GM12878 (cell line): ENCODE results near the gene CA11. TPM values are rescaled to one million over a fixed set of nuclear protein-coding genes. Genes with fewer than 3 reads are reported as not detected.
A peak's percentile ranks its signal among the peaks of the same experiment; 100 is the strongest.

Experiments used
- ATAC-seq: fragments of 200-7000 bp; cut with Tn5 transposase; 3 replicates; pipeline ENCODE4 v1.9.1; 2020; ENCODE audit warnings: mild to moderate bottlenecking, moderate library complexity
- BruUV-seq: library from RNA; stranded (reverse); fragments of 400-500 nt; replicated peaks from 2 replicates; lab custom pipeline; 2021; lab: Mats Ljungman, UMichigan
- CTCF ChIA-PET: fragments of 300-600 bp; sonication (Branson Sonifier 250); formaldehyde crosslinking; extraction: SDS; loops from one replicate; lab custom pipeline; 2021; ENCODE audit warnings: inconsistent platforms; lab: Yijun Ruan, JAX
- POLR2A ChIA-PET: fragments of 350-600 bp; formaldehyde crosslinking; extraction: SDS; loops from one replicate; lab custom pipeline; 2021; ENCODE audit warnings: inconsistent platforms; lab: Charles Lee
- RAD21 ChIA-PET: fragments of 300-600 bp; sonication (Branson Sonifier 250); formaldehyde crosslinking; loops from one replicate; lab custom pipeline; 2023; ENCODE audit warnings: antibody characterized with exemption; ENCODE audit not compliant: unreplicated experiment; lab: Charles Lee
- SMC1A ChIA-PET: fragments of 300-600 bp; sonication (Branson Sonifier 250); formaldehyde crosslinking; loops from one replicate; lab custom pipeline; 2023; ENCODE audit not compliant: unreplicated experiment, uncharacterized antibody; lab: Charles Lee
- DNase-seq: peaks from one replicate; pipeline ENCODE4 v3.0.0-alpha.2; 2011; ENCODE audit warnings: low read depth, low spot score
- FAIRE-seq: peaks from 3 replicates; lab custom pipeline; 2011; peaks lifted over from hg19 to GRCh38; lab: Jason Lieb, UNC
- H2AFZ ChIP-seq: 2 replicates; pipeline ENCODE4 v1.6.0; 2011; ENCODE audit warnings: low read depth, low read length, control low read depth; ENCODE audit not compliant: control insufficient read depth
- H3K27ac ChIP-seq: 2 replicates; pipeline ENCODE4 v1.5.1; 2011; ENCODE audit warnings: control low read depth; ENCODE audit not compliant: control insufficient read depth, insufficient read depth
- H3K27me3 ChIP-seq, 2 experiments: replicated peaks in 1 of 2; 2 replicates each; pipeline versions ENCODE4 v1.6.0 to v1.6.1; 2011; ENCODE audit warnings: low read length in 1 of 2; ENCODE audit not compliant: control insufficient read depth in 2 of 2, insufficient read depth in 2 of 2
- H3K36me3 ChIP-seq, 2 experiments: 2 replicates each; pipeline ENCODE4 v1.5.1; 2011; ENCODE audit warnings: low read length in 1 of 2; ENCODE audit not compliant: control insufficient read depth in 2 of 2, insufficient read depth in 2 of 2
- H3K4me1 ChIP-seq: 2 replicates; pipeline ENCODE4 v1.6.1; 2011; ENCODE audit warnings: mild to moderate bottlenecking, low read length, moderate library complexity, mixed read lengths; ENCODE audit not compliant: control insufficient read depth, insufficient read depth
- H3K4me2 ChIP-seq: 2 replicates; pipeline ENCODE4 v1.6.0; 2011; ENCODE audit warnings: control low read depth; ENCODE audit not compliant: control insufficient read depth, insufficient read depth
- H3K4me3 ChIP-seq: fragments of 200-600 bp; sonication (generic); 2 replicates; pipeline ENCODE4 v1.5.1; 2016
- H3K79me2 ChIP-seq: 2 replicates; pipeline ENCODE4 v1.6.0; 2011; ENCODE audit warnings: low read length; ENCODE audit not compliant: control insufficient read depth, insufficient read depth
- H3K9ac ChIP-seq: 2 replicates; pipeline ENCODE4 v1.8.0; 2011; ENCODE audit warnings: low read length, control low read depth, mixed read lengths; ENCODE audit not compliant: control insufficient read depth, insufficient read depth
- H3K9me3 ChIP-seq: replicated peaks from 3 replicates; pipeline ENCODE4 v1.5.1; 2011; ENCODE audit warnings: mild to moderate bottlenecking, low read length; ENCODE audit not compliant: control insufficient read depth, insufficient read depth
- H4K20me1 ChIP-seq: 2 replicates; pipeline ENCODE4 v1.6.0; 2011; ENCODE audit not compliant: control insufficient read depth, insufficient read depth
- CREB1 ChIP-seq: IDR thresholded peaks from 2 replicates; pipeline ENCODE4 v1.6.1; 2012; ENCODE audit warnings: low read depth, mild to moderate bottlenecking, inconsistent platforms
- CREM ChIP-seq: IDR thresholded peaks from 2 replicates; pipeline ENCODE4 v1.6.1; 2014; ENCODE audit warnings: antibody characterized with exemption, low read depth
- DPF2 ChIP-seq: fragments of 450-650 bp; IDR thresholded peaks from 2 replicates; pipeline ENCODE4 v1.6.1; 2017; ENCODE audit warnings: mild to moderate bottlenecking
- E2F4 ChIP-seq: IDR thresholded peaks from 2 replicates; pipeline ENCODE4 v1.6.1; 2012; ENCODE audit warnings: low read depth, low read length, improper control_type of control experiment
- FOXK2 ChIP-seq: fragments of 450-650 bp; IDR thresholded peaks from 2 replicates; pipeline ENCODE4 v1.6.1; 2017; ENCODE audit warnings: mild to moderate bottlenecking, moderate library complexity
- HDGF ChIP-seq: fragments of 450-650 bp; IDR thresholded peaks from 2 replicates; pipeline ENCODE4 v1.6.1; 2016; ENCODE audit warnings: antibody characterized with exemption
- KDM1A ChIP-seq: fragments of 200-600 bp; sonication (generic); IDR thresholded peaks from 2 replicates; pipeline ENCODE4 v1.6.1; 2016; ENCODE audit warnings: borderline replicate concordance
- NR2C1 ChIP-seq: fragments of 450-650 bp; IDR thresholded peaks from 2 replicates; pipeline ENCODE4 v1.6.1; 2017; ENCODE audit warnings: antibody characterized with exemption, mild to moderate bottlenecking, moderate library complexity
- PAX8 ChIP-seq: fragments of 450-650 bp; IDR thresholded peaks from 2 replicates; pipeline ENCODE4 v1.6.1; 2017; ENCODE audit warnings: mild to moderate bottlenecking, moderate library complexity
- SREBF1 ChIP-seq: IDR thresholded peaks from 2 replicates; pipeline ENCODE4 v1.6.1; 2012; ENCODE audit warnings: mild to moderate bottlenecking, low read length
- STAT3 ChIP-seq: IDR thresholded peaks from 2 replicates; pipeline ENCODE4 v1.6.1; 2011; ENCODE audit warnings: low read depth, low read length, improper control_type of control experiment
- SUZ12 ChIP-seq: fragments of 200-600 bp; sonication (generic); IDR thresholded peaks from one replicate; pipeline ENCODE4 v1.6.1; 2018; ENCODE audit warnings: antibody characterized with exemption, mild to moderate bottlenecking; ENCODE audit not compliant: unreplicated experiment
- TARDBP ChIP-seq: IDR thresholded peaks from 2 replicates; pipeline ENCODE4 v1.6.1; 2016; ENCODE audit warnings: borderline replicate concordance
- YY1 ChIP-seq: IDR thresholded peaks from 2 replicates; pipeline ENCODE4 v1.6.1; 2011; ENCODE audit warnings: low read depth, mild to moderate bottlenecking, low read length
- ZNF384 ChIP-seq: IDR thresholded peaks from 2 replicates; pipeline ENCODE4 v1.6.1; 2012; ENCODE audit warnings: low read depth, mild to moderate bottlenecking, low read length, improper control_type of control experiment, borderline replicate concordance
- WGBS: methylation state at CpG from one replicate; pipeline ENCODE4 v1.1.6; 2016; ENCODE audit warnings: low lambda C conversion rate; ENCODE audit not compliant: insufficient replicate concordance, insufficient coverage; ENCODE audit errors: missing lambda C conversion rate; 5-methylcytosine and 5-hydroxymethylcytosine counted together
- in situ Hi-C: fragments of 300-500 bp; cut with MboI; formaldehyde crosslinking; loops from 9 replicates; pipeline ENCODE4 v1.14.3; 2018; ENCODE audit warnings: mixed read lengths
- intact Hi-C: fragments of 100-400 bp; cut with micrococcal nuclease; formaldehyde crosslinking; loops from one replicate; pipeline ENCODE4 v1.14.2; 2022; ENCODE audit not compliant: unreplicated experiment
- polyA plus RNA-seq, 11 experiments: library from polyadenylated mRNA; depleted of rRNA in 4 of 11; unstranded in 6 of 11; stranded (reverse) in 5 of 11; fragments of >200 nt; fragmentation: Nextera tagmentation in 4 of 11; fragmentation: Illumina TruSeq in 1 of 11; extraction: Ambion mirVana in 4 of 11; extraction: Trizol in 1 of 11; gene quantifications; 1 replicate in 1 of 11; 2 replicates in 10 of 11; pipeline versions ENCODE4 v1.2.1 to v1.2.3, GENCODE V29; 2011 to 2016; ENCODE audit warnings: inconsistent platforms in 2 of 11, missing spikeins in 2 of 11, low read depth in 1 of 11
- total RNA-seq, 4 experiments: library from RNA; depleted of rRNA in 3 of 4; stranded (reverse); fragments of >200 nt in 3 of 4; fragmentation: Illumina TruSeq in 1 of 4; extraction: Trizol in 1 of 4; gene quantifications; 2 replicates each; pipeline versions ENCODE4 v1.2.1 to v1.2.3, GENCODE V29; 2013 to 2021

The CA11 gene
- total and polyA plus RNA-seq, 10 of the 15 experiments (the other 5 are each of a cell fraction or from before 2014, with no cell fraction given) = 1.7 to 7.5 (median 2.4) TPM

DNA sequence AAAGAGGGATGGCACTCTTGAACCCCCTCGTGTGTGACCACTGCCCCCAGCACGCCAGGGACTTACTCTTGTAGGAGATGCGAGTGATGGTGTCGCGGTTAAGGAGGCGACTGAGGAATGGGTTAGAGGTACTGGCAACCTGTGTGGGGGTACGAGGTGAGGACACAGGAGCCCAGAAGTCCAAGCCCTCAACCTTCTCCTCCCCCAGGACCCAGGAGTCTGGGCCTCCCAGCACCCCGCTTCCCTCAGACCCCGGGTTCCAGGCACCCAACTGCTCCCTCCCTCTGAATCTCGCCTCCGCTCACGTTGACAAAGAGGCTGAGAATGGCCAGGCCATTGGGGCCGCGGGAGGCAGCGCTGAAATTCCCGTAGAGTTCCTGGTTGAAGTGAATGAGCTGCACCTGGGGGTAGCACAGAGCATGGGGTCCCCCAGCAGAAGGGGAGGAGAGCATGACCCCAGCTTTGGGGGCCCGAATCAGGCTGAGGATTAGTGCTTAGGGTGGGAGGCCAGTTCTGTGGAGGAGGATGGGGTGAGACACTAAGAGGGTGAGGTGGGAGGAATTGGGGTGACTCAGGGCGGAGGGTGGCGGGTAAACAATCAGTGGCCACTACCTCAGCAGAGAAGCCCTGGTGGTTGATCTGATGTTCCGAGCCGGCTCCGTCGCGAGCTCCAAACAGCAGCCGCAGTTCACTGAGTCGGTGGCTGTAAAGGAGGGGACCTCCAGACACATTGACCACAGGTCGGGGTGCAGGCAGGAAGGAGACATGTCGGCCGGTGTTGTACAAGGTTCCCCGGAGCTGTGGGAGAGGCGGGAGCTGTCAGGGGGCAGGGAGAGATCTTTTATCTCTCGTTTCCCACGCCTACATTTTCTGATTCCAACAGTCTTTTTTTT is 6.3 kb downstream of the CA11 start (continued):
- TF ChIP-seq STAT3 (no peak), E2F4 (no peak), YY1 (no peak), ZNF384 (no peak), HDGF (no peak), TARDBP (no peak)

DNA sequence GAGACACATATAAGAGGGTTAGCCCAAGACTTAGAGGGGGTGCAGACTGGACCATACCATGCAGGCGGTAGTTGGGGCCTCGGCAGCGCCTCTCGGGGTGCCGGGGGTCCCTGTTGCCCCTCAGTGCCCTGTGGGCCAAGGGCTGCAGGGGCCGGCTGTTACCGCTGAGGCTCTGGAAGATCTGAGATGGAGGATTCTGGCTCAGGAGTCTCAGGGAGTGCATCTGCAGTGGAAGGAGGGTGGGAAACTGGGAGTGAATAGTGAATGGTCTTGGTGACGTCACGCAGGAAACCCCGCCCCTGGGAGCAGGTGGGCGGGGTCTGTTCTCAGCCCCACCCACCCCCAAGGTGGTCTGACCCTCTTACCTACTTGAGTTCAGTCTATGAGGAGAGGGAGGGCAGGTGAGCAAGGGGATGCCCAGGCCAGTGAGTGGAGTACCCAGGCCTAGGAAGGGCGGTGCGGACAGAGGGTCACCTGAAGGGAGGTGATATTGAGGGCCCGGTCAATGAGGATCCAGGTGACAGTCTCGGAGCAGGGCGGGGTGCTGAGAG is 7.1 kb downstream of the CA11 start:
- ChIA-PET POLR2A (interaction anchor here (0.6 to 1.7 kb wide), 2 partner anchors 19 to 20 kb away, joined by 3 to 5 read pairs; partner anchors contain the start of genes RPL18 and SPHK2), CTCF (interaction anchor here (1.1 to 1.2 kb wide), 2 partner anchors 36 to 156 kb away, joined by 3 read pairs; no protein-coding TSS in a partner anchor)
- no peaks in the 10 kb centered on the region for H3K36me3 ChIP-seq
- ATAC-seq = no peak
- in situ Hi-C loops = loop anchor here (25.0 kb wide), 1 partner anchor 1248 kb away; the partner anchor contains the start of genes AKT1S1, IL4I1 and TBC1D17
- WGBS = 84% methylated on average over 14 of the region's 16 CpGs
- no peaks in the 10 kb centered on the region for H3K27me3 ChIP-seq
- peak overlapping the region; percentile 97 for H2AFZ ChIP-seq
- peak overlapping the region; percentile 91 for H3K4me2 ChIP-seq
- H3K4me1 ChIP-seq = peaks cover 18% of the 10 kb centered on the region
- H3K4me3 ChIP-seq = no peak overlapping the region
- no peak for DNase-seq
- no peaks in the 10 kb centered on the region for H3K9me3 ChIP-seq
- 0 out of 2 replicates have a peak, but pooled peaks have one; percentile 53 for TF ChIP-seq CREB1
- TF ChIP-seq KDM1A = no peak
- no peak for TF ChIP-seq FOXK2
- TF ChIP-seq PAX8 = no peak
- TF ChIP-seq DPF2 = 0 out of 2 replicates have a peak, but pooled peaks have one; percentile 12
- TF ChIP-seq SREBF1 = no peak
- no peak for TF ChIP-seq NR2C1
- peak; percentile 27; the same call in 1 of the 2 replicates for TF ChIP-seq CREM
- no peak for TF ChIP-seq SUZ12
- no peak for TF ChIP-seq ZNF384
- TF ChIP-seq, all 136 proteins: peak for 3
- Histone ChIP-seq H3K79me2 (peaks cover 3% of the 10 kb centered on the region), H4K20me1 (no peaks in the 10 kb centered on the region), H3K27ac (peak overlapping the region; percentile 93), H3K9ac (peak overlapping the region; percentile 72; the same call in 1 of the 2 replicates)
- RAD21 ChIA-PET = no interaction called here
- SMC1A ChIA-PET = no interaction called here
- no peak for FAIRE-seq
- intact Hi-C loops = loop anchor here (10.0 kb wide), 1 partner anchor 326 kb away; the partner anchor contains the start of gene FTL
- BruUV-seq = no TSS peak
